Measurements from ENCODE around the gene TIAM2.
A peak's percentile ranks its signal among the peaks of the same experiment; 100 is the strongest.
"Not testable (repeated sequence)": the region's sequence is repeated elsewhere in the genome, so short reads cannot be mapped to it uniquely, and the experiment has no call there.

TIAM2 gene

GRCh38 chr6:155066921-155067680 lies 72.0 kb downstream of the TIAM2 start:
- DNase-seq: no peak

DNA sequence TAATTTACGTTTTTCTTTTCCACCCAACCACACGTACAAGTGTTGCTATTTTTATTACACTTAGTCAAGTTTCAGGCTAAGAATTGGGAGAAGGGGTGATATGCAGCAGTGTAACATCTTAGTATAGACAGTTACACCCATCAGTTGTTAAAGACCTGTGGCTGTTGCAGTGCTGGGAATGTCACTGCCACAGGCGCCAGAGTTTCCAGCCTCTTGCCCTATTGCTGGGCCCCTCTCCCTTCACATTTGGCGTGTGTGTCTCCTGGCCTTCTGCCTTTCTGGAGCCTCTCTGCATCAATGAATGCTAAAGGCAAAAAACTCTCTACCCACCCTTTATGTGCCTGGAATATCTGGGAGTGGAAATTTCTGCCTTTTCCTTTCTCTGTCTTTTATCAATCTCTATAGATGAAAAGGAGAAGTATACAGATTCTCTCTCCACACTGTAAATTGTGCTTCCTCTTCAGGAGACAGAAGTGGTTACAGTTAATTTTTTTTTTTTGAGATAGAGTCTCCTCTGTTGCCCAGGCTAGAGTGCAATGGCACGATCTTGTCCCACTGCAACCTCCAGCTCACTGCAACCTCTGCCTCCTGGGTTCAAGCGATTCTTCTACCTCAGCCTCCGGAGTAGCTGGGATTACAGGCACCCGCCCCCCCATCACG lies 73.0 kb downstream of the TIAM2 start:
- no peak for DNase-seq

- DNase-seq: no peak
These were observed 74.4 kb downstream of the TIAM2 start for GRCh38 chr6:155069543-155069942.

- DNase-seq: no peak
These were observed 81.0 kb downstream of the TIAM2 start for GRCh38 chr6:155075930-155076695.

GRCh38 chr6:155077331-155077730 lies 82.2 kb downstream of the TIAM2 start:
- no peak for DNase-seq

DNA sequence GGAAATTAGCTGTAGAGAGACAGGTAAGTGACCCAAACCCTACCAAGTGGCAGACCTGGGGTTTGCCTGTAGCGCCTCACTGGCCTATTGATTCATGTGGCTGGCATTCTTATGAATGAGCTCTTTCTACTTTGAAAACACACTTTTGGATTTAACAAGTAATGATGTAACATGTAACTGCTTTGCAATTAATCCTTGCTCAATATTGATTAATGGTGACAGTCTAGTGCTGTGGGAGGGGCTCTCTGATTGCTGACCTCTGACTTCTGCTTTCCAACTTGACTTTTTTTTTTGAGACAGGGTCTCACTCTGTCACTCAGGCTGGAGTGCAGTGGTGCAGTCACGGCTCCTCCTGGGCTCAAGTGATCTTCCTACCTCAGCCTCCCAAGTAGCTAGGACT lies 82.7 kb downstream of the TIAM2 start:
- DNase-seq: no peak

DNA sequence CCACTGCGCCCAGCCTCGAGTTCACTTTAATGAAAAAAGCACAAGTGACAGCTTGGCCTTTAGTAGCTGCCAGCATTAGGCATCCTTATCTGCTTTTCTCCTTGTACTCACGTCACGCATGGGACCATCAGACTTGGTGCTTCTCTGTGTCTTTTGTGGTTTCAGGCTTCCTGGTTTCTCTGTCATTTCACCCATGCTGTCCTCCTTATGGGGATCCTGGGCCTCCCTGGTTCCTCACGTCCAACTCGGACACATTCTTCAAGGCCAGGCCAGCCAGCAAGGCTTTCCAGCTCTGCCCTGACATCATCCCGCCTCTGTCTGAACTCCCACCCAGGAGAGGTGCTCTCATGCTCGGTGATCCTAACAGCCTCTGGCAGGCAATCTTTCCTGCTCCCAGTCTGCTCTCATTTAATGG lies 83.2 kb downstream of the TIAM2 start:
- DNase-seq: no peak

GRCh38 chr6:155079985-155080452 lies 84.9 kb downstream of the TIAM2 start:
- no peak for DNase-seq

- DNase-seq: no peak
These were observed 86.0 kb downstream of the TIAM2 start for GRCh38 chr6:155080881-155081845.

GRCh38 chr6:155084431-155085123 lies 89.5 kb downstream of the TIAM2 start:
- no peak for DNase-seq

DNA sequence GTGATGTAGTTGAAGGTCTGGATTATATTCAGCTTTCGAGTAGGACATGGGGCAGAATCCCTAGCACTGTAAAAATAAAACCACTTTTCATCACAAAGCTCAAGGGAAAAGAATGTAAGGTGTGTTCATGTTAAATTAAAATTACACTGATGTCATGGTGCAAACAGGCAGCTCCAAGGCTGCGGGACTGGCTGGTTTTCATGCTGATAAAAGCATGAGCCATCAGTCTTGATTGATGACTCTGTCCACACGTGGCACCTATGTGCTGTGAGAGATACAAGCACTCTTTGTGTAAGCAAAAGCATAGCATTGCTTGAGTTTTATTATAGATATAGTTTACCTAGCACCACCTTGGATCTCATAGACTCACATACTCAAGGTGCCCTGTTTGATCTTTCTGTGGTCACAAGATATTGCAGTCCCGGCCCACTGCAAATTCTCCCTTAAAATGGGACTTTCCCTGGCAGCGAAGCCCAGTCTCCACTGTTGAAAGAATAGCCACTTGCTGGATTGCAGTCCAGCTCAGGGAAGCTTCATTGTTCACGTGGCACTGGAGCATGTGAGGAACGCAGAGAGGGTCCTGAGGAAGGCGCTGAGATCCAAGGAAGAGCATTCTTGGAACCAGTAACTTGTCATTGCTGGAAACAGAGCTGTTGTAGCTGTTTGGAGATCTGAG lies 90.6 kb downstream of the TIAM2 start:
- DNase-seq: no peak

DNA sequence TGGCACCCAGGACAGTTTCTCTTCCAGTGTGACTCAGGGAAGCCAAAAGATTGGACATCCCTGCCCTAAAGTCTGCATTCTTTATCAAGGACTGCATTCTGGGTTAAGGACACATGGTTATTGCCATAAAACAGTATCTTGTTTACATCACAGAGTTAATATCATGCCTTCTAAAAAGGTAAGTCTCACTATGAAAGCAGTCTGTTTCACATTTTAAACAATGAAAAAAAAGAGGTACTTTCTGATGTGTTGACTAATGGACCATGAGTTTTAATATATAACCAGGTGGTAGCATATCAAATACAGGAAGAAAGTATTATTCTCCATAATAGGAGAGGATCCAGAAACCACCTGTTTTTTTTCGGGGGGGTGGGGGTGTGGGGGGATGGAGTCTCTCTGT lies 93.7 kb downstream of the TIAM2 start:
- no peak for DNase-seq

GRCh38 chr6:155089746-155090145 lies 94.6 kb downstream of the TIAM2 start:
- no peak for DNase-seq

- no peak for DNase-seq
These were observed 95.1 kb downstream of the TIAM2 start for GRCh38 chr6:155090166-155090565.

GRCh38 chr6:155091756-155092155 lies 96.6 kb downstream of the TIAM2 start:
- no peak for DNase-seq

- DNase-seq: peak in 1 of 2 experiments; percentile 34
These were observed 98.3 kb downstream of the TIAM2 start for GRCh38 chr6:155093430-155093829.

- DNase-seq: no peak
These were observed 105.0 kb downstream of the TIAM2 start for GRCh38 chr6:155100087-155100486.

DNA sequence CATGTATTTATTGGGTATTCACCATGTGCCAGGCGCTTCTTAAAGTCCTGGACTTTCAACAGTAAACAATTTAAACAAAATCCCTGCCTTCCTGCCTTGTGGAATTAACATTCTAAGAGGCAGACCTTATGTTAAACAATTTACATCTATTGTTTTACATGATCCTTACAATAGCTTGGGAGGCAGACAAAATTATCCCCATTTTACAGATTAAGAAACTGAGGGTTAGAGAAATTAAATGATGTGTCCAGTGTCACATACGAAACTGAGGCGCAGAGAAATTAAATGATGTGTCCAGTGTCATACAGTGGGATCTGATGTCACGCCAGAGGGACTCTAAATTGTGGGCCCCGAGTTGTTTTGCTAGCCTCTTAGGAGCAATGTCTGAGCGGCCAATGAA lies 105.5 kb downstream of the TIAM2 start:
- DNase-seq: no peak

- not testable (repeated sequence) for DNase-seq
These were observed 108.0 kb downstream of the TIAM2 start for GRCh38 chr6:155103083-155103645.

GRCh38 chr6:155103816-155104366 lies 108.8 kb downstream of the TIAM2 start:
- peak; percentile 16 to 43 for DNase-seq

Data from stimulated activated CD4-positive, alpha-beta T cell treated with anti-CD3 and anti-CD28 coated beads, Interleukin-4, amount 100 ng/mL, for 4 hours (primary cell).